Heart left ventricle (tissue), 16 donors: ENCODE data around the gene ODC1. TPM values are rescaled to one million over a fixed set of nuclear protein-coding genes. Genes with fewer than 3 reads are reported as not detected.

ENCODE experiments used
- ATAC-seq, 4 donors: fragments of 200-7000 bp; cut with Tn5 transposase; one replicate each; pipeline ENCODE4 v1.9.1; 2020 to 2022; ENCODE audit warnings: moderate library complexity in 4 of 4, mild to moderate bottlenecking in 3 of 4, moderate number of reproducible peaks in 1 of 4
- DNase-seq, 5 donors: peaks; one replicate each; pipeline ENCODE4 v3.0.0-alpha.2; 2020
- H3K27ac ChIP-seq, 12 donors: fragments of 200-600 bp; sonication (generic) in 4 of 12; one replicate each; pipeline versions ENCODE4 v1.5.0 to v1.8.0; 2016 to 2022; ENCODE audit warnings: mild to moderate bottlenecking in 2 of 12
- H3K27me3 ChIP-seq, 9 donors: fragments of 200-600 bp; sonication (generic) in 2 of 9; one replicate each; pipeline versions ENCODE4 v1.5.1 to v1.8.0; 2016 to 2022; ENCODE audit warnings: mild to moderate bottlenecking in 3 of 9
- H3K36me3 ChIP-seq, 9 donors: fragments of 200-600 bp; sonication (generic) in 2 of 9; one replicate each; pipeline versions ENCODE4 v1.5.0 to v1.8.0; 2018 to 2022; ENCODE audit warnings: mild to moderate bottlenecking in 2 of 9
- H3K4me1 ChIP-seq, 12 donors: fragments of 200-600 bp; sonication (generic) in 4 of 12; one replicate each; pipeline versions ENCODE4 v1.5.0 to v1.8.0; 2016 to 2022; ENCODE audit warnings: mild to moderate bottlenecking in 3 of 12
- H3K4me3 ChIP-seq, 12 donors: fragments of 200-600 bp; sonication (generic) in 4 of 12; one replicate each; pipeline versions ENCODE4 v1.5.0 to v1.8.0; 2017 to 2022; ENCODE audit warnings: mild to moderate bottlenecking in 9 of 12, moderate library complexity in 4 of 12
- H3K9me3 ChIP-seq, 12 donors: fragments of 200-600 bp; sonication (generic) in 4 of 12; one replicate each; pipeline versions ENCODE4 v1.5.0 to v1.8.0; 2016 to 2022; ENCODE audit warnings: mild to moderate bottlenecking in 1 of 12
- POLR2A ChIP-seq, 2 donors: fragments of 450-650 bp; IDR thresholded peaks; one replicate each; pipeline ENCODE4 v1.6.1; 2017; ENCODE audit warnings: antibody characterized with exemption in 2 of 2, mild to moderate bottlenecking in 2 of 2, moderate library complexity in 2 of 2
- WGBS, 4 donors: extraction: QIAGEN DNeasy Blood & Tissue Kit in 2 of 4; methylation state at CpG; one replicate each; pipeline versions ENCODE4 v1.1.5 to v1.1.7; 2013 to 2018; 5-methylcytosine and 5-hydroxymethylcytosine counted together
- intact Hi-C, 10 donors: fragments of 100-400 bp; cut with DNase I; formaldehyde crosslinking; loops; one replicate each; pipeline versions ENCODE4 v1.11.1 to v1.14.2; 2022
- polyA plus RNA-seq, 2 donors: library from polyadenylated mRNA; stranded (reverse); fragments of 200-250 nt; gene quantifications; one replicate each; pipeline ENCODE4 v1.2.3, GENCODE V29; 2013
- total RNA-seq, 9 donors: library from RNA; depleted of rRNA in 2 of 9; stranded (reverse); fragments of >200 nt in 2 of 9; fragmentation: NEBNext Ultra II Directional in 3 of 9; extraction: Animal tissue kit (Norgen Biotek cat#: 25700) in 3 of 9; gene quantifications; one replicate each; pipeline versions ENCODE4 v1.1.0 to v1.2.4, GENCODE V29; 2016 to 2023
- TF ChIP-seq, protein P1 (sequence below), 12 donors: fragments of 200-600 bp; sonication (generic) in 4 of 12; IDR thresholded peaks; one replicate each; pipeline versions ENCODE4 v1.5.0 to v1.8.0; 2018 to 2022; ENCODE audit warnings: antibody characterized with exemption in 12 of 12, mild to moderate bottlenecking in 5 of 12
- donor health status: ischemic (EF 13 %, LVEDD 7.1; RV severe dilation, severe dysfunction).
- donor health status: healthy with polysubstance abuse.
- donor health status: DM: no; HTN: yes; CAD: no.
- donor health status: DM: no; HTN: no; CAD: no.
- donor health status: ischemic (EF 25% LVEDD 6.9; RV normal size, moderate dysfunction).
- donor health status: ischemic (EF 25% LVEDD 5.7; RV mildly dilated, moderate dysfunction).
- donor health status: healthy.
- donor health status: DM: yes; HTN: yes; CAD: no.
- donor health status: ischemic (EF 35%, LVEDD 5.7; RV mildly dilated, moderate dysfunction).
- donor health status: nonischemic (EF 11% LVEDD 7.7; RV severe dilation, severe dysfunction).
- donor health status: DM: yes; HTN: yes; CAD: no.
- donor health status: PGD.
- donor health status: ischemic (EF 29% LVEDD 5.4; RV normal size, mild dysfunction).
- donor health status: nonischemic (EF 23%, LVEDD 6.1; RV moderate dilation, normal function).

The ODC1 gene
- total and polyA plus RNA-seq, 11 donors: 6.1 to 103 (median 48.2) TPM

DNA sequence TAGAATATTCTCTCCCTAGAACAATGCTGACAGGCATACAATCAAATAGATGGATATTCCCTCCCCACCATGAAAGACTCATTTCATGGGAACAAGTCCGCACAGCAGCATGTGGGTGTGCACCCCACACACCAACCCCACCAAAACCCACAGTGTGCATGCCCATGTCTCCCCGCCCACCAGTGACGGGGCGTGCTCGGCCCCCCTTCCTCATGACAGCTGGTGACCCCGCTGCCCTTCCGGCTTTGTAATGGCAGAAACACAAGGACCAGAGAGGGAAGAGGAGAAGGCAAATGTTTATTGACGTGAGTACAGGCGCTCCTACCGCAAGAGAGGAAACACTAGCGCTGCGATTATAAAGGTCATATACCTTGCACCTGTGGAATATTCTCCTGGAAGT, 30.8 kb upstream of the ODC1 start:
- Histone ChIP-seq H3K4me1 (no peaks in the 10 kb centered on the region), H3K4me3 (no peak overlapping the region), H3K9me3 (no peaks in the 10 kb centered on the region), H3K27me3 (peaks cover 0 to 12% (median 4%) of the 10 kb centered on the region in 9 donors), H3K36me3 (no peaks in the 10 kb centered on the region), H3K27ac (no peak overlapping the region)
- no peak for TF ChIP-seq POLR2A (IDR thresholded peaks at IDR 0.05)
- TF ChIP-seq, protein P1, sequence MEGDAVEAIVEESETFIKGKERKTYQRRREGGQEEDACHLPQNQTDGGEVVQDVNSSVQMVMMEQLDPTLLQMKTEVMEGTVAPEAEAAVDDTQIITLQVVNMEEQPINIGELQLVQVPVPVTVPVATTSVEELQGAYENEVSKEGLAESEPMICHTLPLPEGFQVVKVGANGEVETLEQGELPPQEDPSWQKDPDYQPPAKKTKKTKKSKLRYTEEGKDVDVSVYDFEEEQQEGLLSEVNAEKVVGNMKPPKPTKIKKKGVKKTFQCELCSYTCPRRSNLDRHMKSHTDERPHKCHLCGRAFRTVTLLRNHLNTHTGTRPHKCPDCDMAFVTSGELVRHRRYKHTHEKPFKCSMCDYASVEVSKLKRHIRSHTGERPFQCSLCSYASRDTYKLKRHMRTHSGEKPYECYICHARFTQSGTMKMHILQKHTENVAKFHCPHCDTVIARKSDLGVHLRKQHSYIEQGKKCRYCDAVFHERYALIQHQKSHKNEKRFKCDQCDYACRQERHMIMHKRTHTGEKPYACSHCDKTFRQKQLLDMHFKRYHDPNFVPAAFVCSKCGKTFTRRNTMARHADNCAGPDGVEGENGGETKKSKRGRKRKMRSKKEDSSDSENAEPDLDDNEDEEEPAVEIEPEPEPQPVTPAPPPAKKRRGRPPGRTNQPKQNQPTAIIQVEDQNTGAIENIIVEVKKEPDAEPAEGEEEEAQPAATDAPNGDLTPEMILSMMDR (IDR thresholded peaks at IDR 0.05): no peak
- WGBS, 4 donors: 80 to 86% (median 83%) methylated on average over 12 of the region's 12 CpGs
- no peak for ATAC-seq
- intact Hi-C loops: no loop called here
- no peak for DNase-seq

DNA sequence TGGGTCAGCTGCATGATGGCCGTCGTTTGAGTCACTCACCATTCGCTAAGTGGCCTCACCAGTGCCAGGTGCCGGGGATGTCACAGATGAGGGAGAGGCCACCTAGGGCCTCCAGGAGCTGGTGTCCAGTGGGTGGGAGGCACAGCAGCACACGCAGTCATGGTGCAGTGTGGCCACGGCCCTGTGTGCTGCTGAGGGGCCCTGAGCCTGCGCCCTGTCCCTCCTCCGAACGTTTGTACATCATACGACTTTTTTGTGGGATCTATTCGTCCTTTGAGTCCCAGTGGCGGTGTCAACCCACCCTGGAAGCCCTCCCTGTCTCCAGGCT, 30.1 kb upstream of the ODC1 start:
- Histone ChIP-seq H3K27me3 (peaks cover 0 to 12% (median 1%) of the 10 kb centered on the region in 9 donors), H3K9me3 (no peaks in the 10 kb centered on the region), H3K4me3 (no peak overlapping the region), H3K36me3 (no peaks in the 10 kb centered on the region), H3K4me1 (no peaks in the 10 kb centered on the region), H3K27ac (no peak overlapping the region)
- 81 to 91% (median 84%) methylated on average over 9 to 12 of the region's 12 CpGs for WGBS, 4 donors
- ATAC-seq (no peak), DNase-seq (no peak)
- intact Hi-C loops: no loop called here
- TF ChIP-seq POLR2A (IDR thresholded peaks at IDR 0.05): no peak
- TF ChIP-seq, protein P1 (IDR thresholded peaks at IDR 0.05): no peak

DNA sequence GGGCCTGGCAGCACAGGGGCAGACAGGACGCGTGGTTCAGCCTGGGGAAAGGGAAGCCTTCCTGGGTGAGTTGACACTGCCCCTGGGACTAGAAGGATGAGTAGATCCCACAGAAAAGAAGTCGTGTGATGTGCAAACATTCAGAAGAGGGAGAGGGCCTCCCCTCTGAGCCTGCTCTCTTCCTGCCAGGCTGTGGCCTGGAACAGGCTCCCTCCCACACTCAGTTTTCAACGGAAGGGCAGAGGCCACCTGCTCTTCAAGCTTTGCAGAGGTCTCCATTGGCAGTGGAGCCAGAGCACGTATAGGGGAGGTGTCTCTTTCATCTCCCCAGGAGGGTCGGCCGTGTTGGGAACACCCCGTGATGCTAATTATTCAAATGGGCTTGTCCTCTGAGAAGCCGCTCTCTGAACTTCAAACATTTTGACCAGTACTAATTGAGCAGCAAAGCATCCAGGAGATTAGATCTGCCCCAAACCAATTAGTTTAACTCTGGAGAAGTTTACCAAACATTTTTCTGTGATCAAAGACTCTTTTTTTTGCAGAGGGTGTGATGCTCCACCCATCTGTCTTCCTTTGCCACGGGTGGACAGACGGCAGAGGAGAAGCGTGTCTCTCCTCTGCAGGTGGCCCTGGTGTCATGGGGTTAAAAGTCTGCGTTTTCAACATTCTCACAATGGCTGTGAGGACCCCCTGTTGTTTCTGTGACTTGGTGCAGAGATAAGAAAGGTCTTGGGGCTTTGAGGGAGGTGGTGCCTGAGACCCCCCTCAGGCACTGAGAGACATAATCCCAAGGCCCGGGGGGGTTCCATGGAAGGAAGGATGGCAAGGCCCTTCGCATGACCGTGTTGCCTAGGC, 29.5 kb upstream of the ODC1 start:
- peaks cover 0 to 10% (median 0%) of the 10 kb centered on the region in 9 donors for H3K27me3 ChIP-seq
- no peak for ATAC-seq
- H3K4me3 ChIP-seq: no peak overlapping the region
- intact Hi-C loops: no loop called here
- no peaks in the 10 kb centered on the region for H3K36me3 ChIP-seq
- WGBS, 4 donors: 60 to 70% (median 63%) methylated on average over 15 to 16 of the region's 16 CpGs
- no peak for TF ChIP-seq POLR2A (IDR thresholded peaks at IDR 0.05)
- TF ChIP-seq, protein P1 (IDR thresholded peaks at IDR 0.05): no peak
- DNase-seq: no peak
- H3K27ac ChIP-seq: no peak overlapping the region
- H3K9me3 ChIP-seq: no peaks in the 10 kb centered on the region
- H3K4me1 ChIP-seq: no peaks in the 10 kb centered on the region

DNA sequence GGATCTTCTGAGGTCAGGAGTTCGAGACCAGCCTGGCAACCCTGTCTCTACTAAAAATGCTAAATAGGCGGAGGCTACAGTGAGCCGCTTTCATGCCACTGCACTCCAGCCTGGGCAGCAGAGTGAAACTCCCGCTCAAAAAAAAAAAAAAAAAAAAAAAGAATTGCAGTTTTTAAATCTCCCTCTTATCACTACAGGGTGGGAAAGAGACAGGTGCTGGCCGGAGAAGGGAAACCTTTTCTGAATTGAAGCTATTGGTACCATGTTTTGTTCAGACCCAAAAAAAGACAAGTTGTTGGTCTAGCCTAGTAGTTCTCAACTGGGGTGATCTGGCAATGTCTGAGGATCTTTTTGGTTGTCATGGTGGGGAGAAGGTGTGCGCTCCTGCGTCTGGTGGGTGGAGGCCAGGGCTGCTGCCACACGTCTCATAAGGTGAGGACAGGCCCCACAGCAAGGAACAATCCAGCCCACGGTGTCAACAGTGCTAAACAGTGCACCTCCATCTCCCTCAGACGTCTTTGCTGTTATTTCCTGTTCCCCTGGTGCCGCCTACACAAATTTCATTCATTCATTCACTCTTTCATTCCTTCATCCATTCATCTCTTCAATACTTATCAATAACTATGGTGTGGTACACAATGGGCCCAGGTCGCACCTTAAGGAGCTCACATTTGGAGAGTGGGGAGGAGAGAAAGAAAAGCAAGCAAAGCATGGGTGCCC, 28.8 kb upstream of the ODC1 start:
- Histone ChIP-seq H3K4me1 (no peaks in the 10 kb centered on the region), H3K36me3 (no peaks in the 10 kb centered on the region), H3K27ac (no peak overlapping the region), H3K9me3 (no peaks in the 10 kb centered on the region), H3K4me3 (no peak overlapping the region), H3K27me3 (peaks cover 0 to 3% (median 0%) of the 10 kb centered on the region in 9 donors)
- intact Hi-C loops: no loop called here
- ATAC-seq: no peak
- WGBS, 4 donors: 87 to 90% (median 89%) methylated on average over 12 of the region's 12 CpGs
- DNase-seq: no peak
- TF ChIP-seq, protein P1 (IDR thresholded peaks at IDR 0.05): no peak
- no peak for TF ChIP-seq POLR2A (IDR thresholded peaks at IDR 0.05)
